ENCODE results near the gene ABCB11.

Gene ABCB11

DNA sequence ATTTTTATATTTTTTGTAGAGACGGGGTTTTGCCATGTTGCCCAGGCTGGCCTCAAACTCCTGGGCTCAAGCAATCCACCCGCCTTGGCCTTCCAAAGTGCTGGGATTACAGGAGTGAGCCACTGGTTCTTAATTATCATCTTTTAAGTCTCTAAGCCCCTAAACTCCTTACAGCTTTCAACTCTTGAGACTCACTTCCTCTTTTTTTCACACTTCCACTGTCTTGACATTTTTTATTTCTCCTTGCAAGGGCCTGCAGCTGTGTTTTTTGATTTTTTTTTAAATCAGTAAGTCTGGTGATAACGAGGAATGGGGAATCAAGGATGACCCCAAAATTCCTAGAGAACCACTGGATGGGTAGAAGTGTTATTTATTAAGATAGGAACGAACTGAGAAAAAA, 8.6 kb upstream of the ABCB11 start:
- TF ChIP-seq, protein P1, sequence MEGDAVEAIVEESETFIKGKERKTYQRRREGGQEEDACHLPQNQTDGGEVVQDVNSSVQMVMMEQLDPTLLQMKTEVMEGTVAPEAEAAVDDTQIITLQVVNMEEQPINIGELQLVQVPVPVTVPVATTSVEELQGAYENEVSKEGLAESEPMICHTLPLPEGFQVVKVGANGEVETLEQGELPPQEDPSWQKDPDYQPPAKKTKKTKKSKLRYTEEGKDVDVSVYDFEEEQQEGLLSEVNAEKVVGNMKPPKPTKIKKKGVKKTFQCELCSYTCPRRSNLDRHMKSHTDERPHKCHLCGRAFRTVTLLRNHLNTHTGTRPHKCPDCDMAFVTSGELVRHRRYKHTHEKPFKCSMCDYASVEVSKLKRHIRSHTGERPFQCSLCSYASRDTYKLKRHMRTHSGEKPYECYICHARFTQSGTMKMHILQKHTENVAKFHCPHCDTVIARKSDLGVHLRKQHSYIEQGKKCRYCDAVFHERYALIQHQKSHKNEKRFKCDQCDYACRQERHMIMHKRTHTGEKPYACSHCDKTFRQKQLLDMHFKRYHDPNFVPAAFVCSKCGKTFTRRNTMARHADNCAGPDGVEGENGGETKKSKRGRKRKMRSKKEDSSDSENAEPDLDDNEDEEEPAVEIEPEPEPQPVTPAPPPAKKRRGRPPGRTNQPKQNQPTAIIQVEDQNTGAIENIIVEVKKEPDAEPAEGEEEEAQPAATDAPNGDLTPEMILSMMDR (IDR thresholded peaks at IDR 0.05; ENCODE audit: low read depth, low read length, missing control alignments) = no peak
- H3K4me3 ChIP-seq (ENCODE audit: low read depth, low read length) = no peak overlapping the region
- no peak for DNase-seq (ENCODE audit: low read depth)

DNA sequence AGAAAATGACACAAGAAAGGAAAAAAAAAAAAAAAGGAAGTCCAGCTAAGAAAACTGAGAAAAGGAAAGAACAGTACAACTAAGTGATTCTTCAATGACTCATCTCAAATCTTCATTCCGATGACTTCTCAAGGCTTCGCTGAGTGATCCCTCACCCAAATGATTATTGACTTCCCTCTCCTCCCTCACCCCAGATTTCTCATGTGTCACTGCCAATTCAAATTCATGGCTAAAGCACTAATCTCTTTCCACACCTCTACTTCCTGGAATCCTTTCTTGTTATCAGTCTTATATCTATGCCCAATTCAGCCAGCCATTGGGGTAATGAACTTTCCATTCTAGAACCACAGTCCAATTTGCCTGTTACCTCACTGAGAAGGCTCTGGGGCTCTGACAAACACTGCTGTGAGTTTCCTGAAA, 7.2 kb upstream of the ABCB11 start:
- TF ChIP-seq, protein P1 (IDR thresholded peaks at IDR 0.05; ENCODE audit: low read depth, low read length, missing control alignments) = no peak
- no peak overlapping the region for H3K4me3 ChIP-seq (ENCODE audit: low read depth, low read length)
- DNase-seq (ENCODE audit: low read depth) = no peak

DNA sequence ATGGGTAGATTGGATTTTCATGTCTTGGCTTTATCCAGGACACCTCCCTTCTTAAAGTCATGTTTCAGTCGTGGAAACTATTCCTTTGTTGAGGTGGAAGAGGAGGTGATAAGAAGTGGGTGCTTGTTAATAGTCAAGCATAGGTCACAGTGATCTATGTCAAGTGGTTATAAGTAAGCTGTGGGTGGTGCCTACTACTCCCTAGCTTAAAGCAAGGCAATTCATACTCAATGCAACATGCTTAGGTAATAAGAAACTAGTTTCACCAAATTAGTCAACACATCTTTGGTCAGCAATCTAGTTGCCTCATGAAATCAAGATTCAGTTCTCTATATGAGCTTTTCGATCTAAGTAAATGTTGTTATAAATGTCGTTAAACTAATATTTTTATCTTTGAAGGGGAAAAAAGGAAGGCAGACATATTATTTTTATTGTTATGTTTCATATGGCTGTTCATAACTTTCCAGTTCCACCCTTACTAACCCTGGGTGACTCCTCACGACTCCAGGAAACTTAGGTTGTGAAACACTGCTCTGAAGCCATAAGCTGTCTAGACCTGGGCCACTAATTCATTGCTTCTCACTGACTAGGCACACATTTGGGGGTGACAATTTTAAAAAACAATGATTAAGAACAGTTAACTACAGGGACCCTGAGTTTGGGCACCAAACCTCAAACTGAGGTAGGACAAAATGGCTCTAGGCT, 5.8 kb upstream of the ABCB11 start:
- TF ChIP-seq, protein P1 (IDR thresholded peaks at IDR 0.05; ENCODE audit: low read depth, low read length, missing control alignments) = no peak
- DNase-seq (ENCODE audit: low read depth) = no peak
- H3K4me3 ChIP-seq (ENCODE audit: low read depth, low read length) = no peak overlapping the region

DNA sequence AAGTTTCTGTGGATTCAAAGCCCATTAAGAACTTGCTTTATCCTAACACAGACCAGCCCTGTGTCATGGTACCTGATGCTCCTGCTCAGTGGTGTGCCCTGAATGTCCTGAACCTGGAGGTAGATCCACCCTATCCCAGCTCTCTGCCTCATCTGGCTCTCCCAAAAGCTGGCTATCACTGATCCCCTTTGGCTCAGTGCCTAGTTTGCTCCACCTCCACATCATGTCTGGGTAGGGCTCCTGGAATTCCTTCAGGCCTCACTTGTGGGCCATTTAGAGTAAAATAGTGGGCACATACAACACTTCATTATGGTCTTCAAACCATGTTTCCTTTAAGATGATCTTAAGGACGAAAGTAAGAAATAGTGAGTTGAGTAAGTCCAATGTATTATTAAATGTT, 4.8 kb upstream of the ABCB11 start:
- TF ChIP-seq, protein P1 (IDR thresholded peaks at IDR 0.05; ENCODE audit: low read depth, low read length, missing control alignments) = no peak
- DNase-seq (ENCODE audit: low read depth) = no peak
- no peak overlapping the region for H3K4me3 ChIP-seq (ENCODE audit: low read depth, low read length)

DNA sequence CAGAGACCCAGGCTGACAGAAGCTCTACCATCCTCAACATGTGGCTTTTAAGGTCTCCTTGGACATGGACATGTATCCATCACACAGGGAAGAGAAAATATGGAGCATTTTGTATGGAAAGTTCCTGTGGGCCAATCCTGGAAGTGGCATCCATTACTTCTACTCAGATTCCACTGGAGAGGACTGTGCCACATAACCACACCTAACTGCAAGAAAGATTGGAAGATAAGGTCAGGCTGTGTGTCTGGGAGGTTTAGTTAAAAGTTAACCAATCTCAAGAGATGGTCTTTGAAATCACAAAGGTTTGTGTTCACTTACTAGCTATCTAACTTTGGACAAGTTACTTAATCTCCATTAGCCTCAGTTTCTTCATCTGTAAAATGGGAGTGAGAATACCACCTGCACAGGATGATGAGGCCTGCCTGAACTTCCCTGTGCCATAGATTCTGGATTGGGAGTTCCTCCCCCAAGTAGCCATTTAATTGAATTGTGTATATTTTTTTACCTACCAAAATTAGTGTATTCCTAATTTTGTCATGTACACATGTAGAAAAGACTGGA, 3.9 kb upstream of the ABCB11 start:
- TF ChIP-seq, protein P1 (IDR thresholded peaks at IDR 0.05; ENCODE audit: low read depth, low read length, missing control alignments) = no peak
- no peak for DNase-seq (ENCODE audit: low read depth)
- no peak overlapping the region for H3K4me3 ChIP-seq (ENCODE audit: low read depth, low read length)

DNA sequence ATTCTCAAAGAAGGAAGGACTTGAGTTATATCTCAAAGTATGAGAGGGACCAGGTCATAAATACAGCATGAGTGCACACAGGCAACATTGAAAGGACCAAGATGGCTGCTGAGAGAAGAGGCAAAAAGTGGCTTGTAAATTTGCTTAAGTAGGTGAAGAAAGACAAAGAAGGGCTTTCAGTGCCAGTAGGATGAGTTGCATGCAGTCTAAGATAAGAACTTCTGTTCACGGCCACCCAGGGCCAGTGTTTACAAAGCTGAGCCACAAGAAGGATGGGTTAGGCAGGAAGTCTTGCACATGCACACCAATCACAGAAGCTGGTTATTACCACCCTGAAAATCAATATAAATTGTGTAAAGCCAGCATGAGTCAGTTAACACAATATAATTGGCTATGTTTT, 3.1 kb upstream of the ABCB11 start:
- DNase-seq (ENCODE audit: low read depth) = no peak
- H3K4me3 ChIP-seq (ENCODE audit: low read depth, low read length) = no peak overlapping the region
- TF ChIP-seq, protein P1 (IDR thresholded peaks at IDR 0.05; ENCODE audit: low read depth, low read length, missing control alignments) = no peak

DNA sequence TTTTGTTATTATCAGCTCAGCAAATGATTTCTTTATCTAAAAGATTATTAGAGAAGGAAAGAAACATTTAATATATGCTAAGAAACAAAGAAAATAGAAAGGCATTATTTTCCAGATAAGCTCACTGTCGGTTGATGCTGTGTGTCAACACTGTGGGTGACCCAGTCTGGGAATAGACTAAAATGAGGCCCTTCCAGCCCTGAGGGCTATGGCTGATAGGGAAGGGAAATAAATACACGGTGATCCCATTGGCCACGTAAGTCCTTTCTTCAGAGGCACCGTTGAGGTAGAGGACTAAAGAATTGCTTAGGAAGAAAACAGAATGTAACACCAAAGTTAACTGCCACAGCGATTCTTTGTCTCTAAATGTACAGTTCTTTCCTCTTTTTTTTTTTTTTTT, 1.8 kb downstream of the ABCB11 start:
- TF ChIP-seq, protein P1 (IDR thresholded peaks at IDR 0.05; ENCODE audit: low read depth, low read length, missing control alignments) = no peak
- no peak for DNase-seq (ENCODE audit: low read depth)
- no peak overlapping the region for H3K4me3 ChIP-seq (ENCODE audit: low read depth, low read length)

Data from GM12864 (cell line).